Gastrocnemius medialis (tissue), 4 donors: Measurements from ENCODE around the gene ODAD4.

Experiments used
- POLR2A ChIP-seq, 2 donors: fragments of 450-650 bp; IDR thresholded peaks; one replicate each; pipeline ENCODE4 v1.6.1; 2017; ENCODE audit warnings: antibody characterized with exemption in 2 of 2, mild to moderate bottlenecking in 2 of 2, moderate library complexity in 2 of 2
- TF ChIP-seq, protein P1 (sequence below), 5 experiments: fragments of 450-650 bp in 3 of 5; fragments of 200-600 bp in 2 of 5; sonication (generic) in 2 of 5; IDR thresholded peaks in 4 of 5; conservative IDR thresholded peaks in 1 of 5; 1 replicate in 4 of 5; 2 replicates in 1 of 5; pipeline ENCODE4 v1.5.1; 2016 to 2019; ENCODE audit warnings: antibody characterized with exemption in 5 of 5, mild to moderate bottlenecking in 3 of 5, moderate library complexity in 3 of 5

DNA sequence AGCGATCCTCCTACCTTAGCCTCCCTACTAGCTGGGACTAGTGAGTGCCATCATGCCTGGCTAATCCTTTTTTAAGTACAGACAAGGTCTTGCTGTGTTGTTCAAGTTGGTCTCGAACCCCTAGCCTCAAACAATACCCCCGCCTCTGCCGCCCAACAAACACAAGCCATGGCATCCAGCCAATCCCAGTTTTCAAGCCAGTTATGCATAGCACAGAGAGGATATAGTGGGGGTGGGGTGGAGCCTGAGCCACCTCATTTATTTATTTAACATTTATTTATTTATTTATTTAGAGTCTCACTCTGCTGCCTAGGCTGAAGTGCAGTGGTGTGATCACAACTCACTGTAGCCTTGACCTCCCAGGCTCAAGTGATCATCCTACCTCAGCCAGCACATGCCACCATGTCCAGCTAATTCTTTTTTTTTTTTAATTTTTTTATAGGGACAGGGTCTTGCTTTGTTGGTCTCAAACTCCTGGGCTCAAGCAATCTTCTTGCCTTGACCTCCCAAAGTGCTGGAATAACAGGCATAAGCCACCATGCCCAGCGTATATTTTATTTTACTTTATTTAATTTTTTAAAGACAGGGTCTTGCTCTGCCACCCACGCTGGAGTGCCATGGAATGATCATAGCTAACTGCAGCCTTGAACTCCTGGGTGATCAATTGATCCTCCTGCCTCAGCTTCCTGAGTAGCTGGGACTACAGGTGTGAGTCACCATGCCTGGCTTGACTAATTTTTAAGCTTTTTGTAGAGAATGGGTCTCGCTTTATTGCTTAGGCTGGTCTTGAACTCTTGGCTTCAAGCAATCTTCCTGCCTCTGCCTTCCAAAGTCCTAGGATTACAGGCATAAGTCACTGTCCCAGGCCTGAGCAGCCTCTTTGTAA, 39.0 kb upstream of the ODAD4 start:
- TF ChIP-seq, protein P1, sequence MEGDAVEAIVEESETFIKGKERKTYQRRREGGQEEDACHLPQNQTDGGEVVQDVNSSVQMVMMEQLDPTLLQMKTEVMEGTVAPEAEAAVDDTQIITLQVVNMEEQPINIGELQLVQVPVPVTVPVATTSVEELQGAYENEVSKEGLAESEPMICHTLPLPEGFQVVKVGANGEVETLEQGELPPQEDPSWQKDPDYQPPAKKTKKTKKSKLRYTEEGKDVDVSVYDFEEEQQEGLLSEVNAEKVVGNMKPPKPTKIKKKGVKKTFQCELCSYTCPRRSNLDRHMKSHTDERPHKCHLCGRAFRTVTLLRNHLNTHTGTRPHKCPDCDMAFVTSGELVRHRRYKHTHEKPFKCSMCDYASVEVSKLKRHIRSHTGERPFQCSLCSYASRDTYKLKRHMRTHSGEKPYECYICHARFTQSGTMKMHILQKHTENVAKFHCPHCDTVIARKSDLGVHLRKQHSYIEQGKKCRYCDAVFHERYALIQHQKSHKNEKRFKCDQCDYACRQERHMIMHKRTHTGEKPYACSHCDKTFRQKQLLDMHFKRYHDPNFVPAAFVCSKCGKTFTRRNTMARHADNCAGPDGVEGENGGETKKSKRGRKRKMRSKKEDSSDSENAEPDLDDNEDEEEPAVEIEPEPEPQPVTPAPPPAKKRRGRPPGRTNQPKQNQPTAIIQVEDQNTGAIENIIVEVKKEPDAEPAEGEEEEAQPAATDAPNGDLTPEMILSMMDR (IDR thresholded peaks at IDR 0.05 in 4 of 5, conservative IDR thresholded peaks at IDR 0.05 in 1 of 5) = no peak
- no peak for TF ChIP-seq POLR2A (IDR thresholded peaks at IDR 0.05)
